Choroid plexus epithelial cell (primary cell): Measurements from ENCODE around the gene NEURL3.

Source experiments
- DNase-seq: peaks from one replicate; pipeline ENCODE4 v3.0.0-alpha.2; 2010; ENCODE audit warnings: low read depth
- H3K4me3 ChIP-seq: 2 replicates; pipeline ENCODE4 v1.5.1; 2011; ENCODE audit warnings: low read depth, mild to moderate bottlenecking, control low read depth, low read length, moderate library complexity
- CTCF ChIP-seq: conservative IDR thresholded peaks from 2 replicates; pipeline ENCODE4 v1.5.1; 2011; ENCODE audit warnings: low read depth, mild to moderate bottlenecking, control low read depth, inconsistent platforms, low read length, moderate library complexity

Gene NEURL3

DNA sequence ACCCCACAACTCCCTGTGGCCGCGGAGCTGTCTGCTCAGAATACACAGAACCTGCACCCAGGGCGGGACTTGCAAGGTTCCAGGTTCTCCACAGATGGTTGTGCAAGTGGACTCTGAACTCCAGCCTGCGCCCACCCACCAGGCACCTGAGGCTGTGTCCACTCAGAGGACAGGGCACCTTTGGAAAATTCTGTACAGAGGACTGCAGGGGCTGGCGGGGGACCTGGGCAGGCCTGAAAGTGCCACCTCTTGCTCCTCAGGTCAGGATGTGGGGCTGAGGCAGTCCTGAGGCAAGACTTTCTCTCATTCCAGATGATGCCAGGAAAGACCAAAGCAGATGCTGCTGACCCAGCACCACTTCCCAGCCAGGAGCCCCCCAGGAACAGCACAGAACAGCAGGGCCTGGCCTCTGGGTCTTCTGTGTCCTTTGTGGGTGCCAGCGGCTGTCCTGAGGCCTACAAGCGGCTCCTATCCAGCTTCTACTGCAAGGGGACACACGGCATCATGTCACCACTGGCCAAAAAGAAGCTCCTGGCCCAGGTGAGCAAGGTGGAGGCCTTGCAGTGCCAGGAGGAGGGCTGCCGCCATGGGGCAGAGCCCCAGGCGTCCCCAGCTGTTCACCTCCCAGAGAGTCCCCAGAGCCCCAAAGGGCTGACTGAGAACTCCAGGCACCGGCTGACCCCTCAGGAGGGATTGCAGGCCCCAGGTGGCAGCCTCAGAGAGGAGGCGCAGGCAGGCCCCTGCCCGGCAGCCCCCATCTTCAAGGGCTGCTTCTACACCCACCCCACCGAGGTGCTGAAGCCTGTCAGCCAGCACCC is 45.8 kb upstream of the NEURL3 start:
- no peak for TF ChIP-seq CTCF
- H3K4me3 ChIP-seq: no peak overlapping the region
- DNase-seq: no peak

DNA sequence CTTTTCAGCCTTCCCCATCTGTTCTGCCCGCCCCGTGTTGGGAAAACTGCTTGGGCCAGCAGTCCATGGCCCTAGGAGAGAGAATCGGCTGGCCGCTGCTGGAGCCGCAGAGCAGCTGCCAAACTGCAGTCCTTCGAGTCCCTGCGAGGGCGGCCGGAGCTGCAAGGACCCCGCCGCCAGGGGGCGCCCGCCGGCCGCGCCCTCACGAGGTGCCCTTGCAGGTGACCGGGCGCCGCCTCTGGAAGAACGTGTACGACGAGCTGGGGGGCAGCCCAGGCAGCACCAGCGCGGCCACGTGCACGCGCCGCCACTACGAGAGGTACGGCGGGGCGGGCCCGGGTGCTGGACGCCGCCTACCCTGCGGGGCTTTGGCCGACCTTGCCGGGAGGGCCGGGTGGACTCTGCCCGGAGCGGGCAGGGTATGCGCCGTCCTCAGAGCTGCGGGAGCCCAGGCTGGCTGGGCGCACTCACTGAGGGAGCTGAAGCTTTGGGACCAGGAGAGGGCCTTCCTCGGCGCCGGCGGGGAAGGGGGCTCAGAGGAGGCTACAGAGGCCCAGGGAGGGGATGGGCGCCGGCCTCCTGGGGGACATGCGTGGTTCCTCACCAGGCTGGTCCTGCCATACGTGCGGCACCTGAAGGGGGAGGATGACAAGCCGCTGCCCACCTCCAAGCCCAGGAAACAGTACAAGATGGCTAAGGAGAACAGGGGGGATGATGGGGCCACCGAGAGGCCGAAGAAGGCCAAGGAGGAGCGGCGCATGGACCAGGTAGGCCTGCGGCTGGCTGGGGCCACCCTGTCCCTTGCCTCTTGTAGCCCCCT is 45.0 kb upstream of the NEURL3 start:
- peak; percentile 18 for DNase-seq
- TF ChIP-seq CTCF: peak; percentile 17
- no peak overlapping the region for H3K4me3 ChIP-seq

GRCh38 chr2:96549466-96549785 is 44.3 kb upstream of the NEURL3 start:
- no peak for TF ChIP-seq CTCF
- DNase-seq: no peak
- no peak overlapping the region for H3K4me3 ChIP-seq

DNA sequence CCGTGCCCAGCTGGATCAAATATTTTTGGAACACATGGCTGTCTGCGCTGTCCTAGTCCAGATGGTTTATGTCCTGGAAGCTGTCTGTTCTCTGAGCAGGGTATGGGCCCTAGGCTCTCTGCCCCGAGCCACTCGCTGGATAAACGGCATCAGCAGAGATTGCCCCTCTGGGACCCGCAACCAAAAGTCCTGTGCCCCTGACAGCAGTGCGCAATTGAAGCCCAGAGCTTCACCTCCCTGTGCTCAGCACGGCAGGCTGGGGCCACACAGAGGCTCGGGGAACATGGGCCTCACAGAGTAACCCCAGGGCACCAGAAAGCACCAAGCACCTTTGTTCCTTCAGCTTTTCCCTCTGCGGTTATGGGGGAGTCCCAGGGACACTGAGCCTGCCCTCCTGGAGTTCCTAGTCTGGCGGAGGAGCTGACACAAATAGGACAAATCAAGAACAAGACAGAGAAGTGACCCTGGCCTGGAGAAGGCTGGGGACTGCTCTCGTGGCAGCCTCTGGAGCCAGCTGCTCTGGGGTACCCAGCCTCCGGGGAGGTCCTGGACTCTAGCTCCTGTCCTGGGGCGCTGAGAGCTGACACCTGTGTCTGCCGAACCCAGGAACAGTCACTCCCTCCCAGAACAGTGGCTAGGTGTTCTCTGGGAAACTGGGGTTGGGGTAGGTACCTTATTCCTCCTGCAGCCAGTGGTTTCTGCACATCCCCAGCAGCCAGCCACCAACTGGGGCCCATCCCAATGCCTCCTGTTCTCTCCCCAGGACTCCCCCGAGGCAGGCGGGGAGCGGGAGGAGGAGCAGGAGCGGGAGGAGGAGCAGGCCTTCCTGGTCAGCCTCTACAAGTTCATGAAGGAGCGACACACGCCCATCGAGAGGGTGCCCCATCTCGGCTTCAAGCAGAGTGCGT is 43.7 kb upstream of the NEURL3 start:
- no peak overlapping the region for H3K4me3 ChIP-seq
- no peak for DNase-seq
- no peak for TF ChIP-seq CTCF

DNA sequence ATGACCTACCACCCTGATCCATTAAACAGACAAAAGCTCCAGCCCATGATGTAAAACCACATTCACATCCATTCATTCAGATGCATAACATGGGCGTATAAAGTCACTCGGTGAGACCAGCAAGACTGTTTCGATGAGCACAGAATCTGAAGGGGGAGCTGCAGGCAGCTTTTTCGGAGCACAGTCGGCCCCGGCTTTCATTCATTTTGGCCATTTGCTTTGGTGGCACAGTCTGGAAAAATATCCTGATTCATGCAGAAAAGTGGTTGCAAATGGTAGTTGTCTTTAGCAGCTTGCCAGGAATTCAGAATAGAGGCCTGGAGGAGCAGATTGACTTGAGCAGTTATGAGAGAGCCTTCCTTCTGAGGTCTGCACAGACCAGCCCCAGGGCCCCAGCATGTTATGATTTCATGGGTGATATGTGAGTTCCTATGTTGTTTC is 42.6 kb upstream of the NEURL3 start:
- peak; percentile 14 for TF ChIP-seq CTCF
- peak; percentile 43 for DNase-seq
- H3K4me3 ChIP-seq: no peak overlapping the region

- no peak for TF ChIP-seq CTCF
- no peak overlapping the region for H3K4me3 ChIP-seq
- DNase-seq: no peak
These were observed 42.1 kb upstream of the NEURL3 start for GRCh38 chr2:96547203-96547641.
